B cell (primary cell): ENCODE data around the gene TYW5. TPM values are rescaled to one million over a fixed set of nuclear protein-coding genes. Genes with fewer than 3 reads are reported as not detected.

Experiments used
- ATAC-seq: fragments of 200-7000 bp; cut with Tn5 transposase; one replicate; pipeline ENCODE4 v1.10.0; 2021; ENCODE audit warnings: low read depth, mild to moderate bottlenecking, moderate number of reproducible peaks, moderate library complexity
- CTCF ChIA-PET: fragments of 350-600 bp; sonication (Branson Sonifier 250); formaldehyde crosslinking; loops from one replicate; lab custom pipeline; 2021; ENCODE audit warnings: antibody characterized with exemption, inconsistent platforms; lab: Charles Lee
- POLR2A ChIA-PET: fragments of 350-600 bp; sonication (Branson Sonifier 250); formaldehyde crosslinking; loops from one replicate; lab custom pipeline; 2021; ENCODE audit warnings: antibody characterized with exemption; lab: Charles Lee
- DNase-seq: peaks from one replicate; pipeline ENCODE4 v3.0.0; 2013
- H2AFZ ChIP-seq: 2 replicates; pipeline ENCODE4 v1.6.1; 2012; ENCODE audit warnings: mild to moderate bottlenecking, low read depth, low read length; ENCODE audit not compliant: insufficient read depth, poor library complexity, severe bottlenecking
- H3K27ac ChIP-seq, 2 donors: 1 replicate in 1 of 2; 2 replicates in 1 of 2; pipeline ENCODE4 v1.5.1; 2012 to 2013; ENCODE audit warnings: low read length in 2 of 2, mild to moderate bottlenecking in 2 of 2, moderate library complexity in 1 of 2
- H3K27me3 ChIP-seq, 4 experiments: fragments of 200-600 bp in 1 of 4; sonication (generic) in 1 of 4; replicated peaks in 1 of 4; 1 replicate in 2 of 4; 2 replicates in 2 of 4; pipeline versions ENCODE4 v1.6.1 to v1.7.0; 2013 to 2016; ENCODE audit warnings: low read length in 3 of 4, mild to moderate bottlenecking in 2 of 4, mixed read lengths in 1 of 4, moderate library complexity in 1 of 4; ENCODE audit not compliant: insufficient read depth in 4 of 4, control insufficient read depth in 3 of 4; ENCODE audit errors: control extremely low read depth in 1 of 4
- H3K36me3 ChIP-seq, 2 experiments: replicated peaks in 1 of 2; 1 replicate in 1 of 2; 2 replicates in 1 of 2; pipeline versions ENCODE4 v1.6.1 to v1.7.1; 2013; ENCODE audit warnings: low read length in 1 of 2; ENCODE audit not compliant: insufficient read depth in 2 of 2, control insufficient read depth in 1 of 2; ENCODE audit errors: control extremely low read depth in 1 of 2, extremely low read depth in 1 of 2
- H3K4me1 ChIP-seq, 2 donors: fragments of 200-600 bp in 1 of 2; sonication (generic) in 1 of 2; 1 replicate in 1 of 2; 2 replicates in 1 of 2; pipeline versions ENCODE4 v1.5.1 to v1.6.1; 2013 to 2017; ENCODE audit warnings: low read length in 2 of 2; ENCODE audit not compliant: control insufficient read depth in 2 of 2, insufficient read depth in 2 of 2
- H3K4me2 ChIP-seq: replicated peaks from 2 replicates; pipeline ENCODE3; 2012; ENCODE audit warnings: mild to moderate bottlenecking, low read depth, low read length; ENCODE audit not compliant: poor library complexity, severe bottlenecking
- H3K4me3 ChIP-seq, 5 experiments: fragments of 200-600 bp in 1 of 5; sonication (generic) in 1 of 5; 1 replicate in 3 of 5; 2 replicates in 2 of 5; pipeline versions ENCODE4 v1.5.1 to v1.7.0; 2011 to 2016; ENCODE audit warnings: low read length in 4 of 5, mild to moderate bottlenecking in 4 of 5, low read depth in 2 of 5, control low read depth in 1 of 5, moderate library complexity in 1 of 5; ENCODE audit not compliant: insufficient read depth in 1 of 5; ENCODE audit errors: control extremely low read depth in 1 of 5, extremely low read depth in 1 of 5
- H3K79me2 ChIP-seq: fragments of 200-600 bp; sonication (generic); one replicate; pipeline ENCODE4 v1.6.0; 2016; ENCODE audit warnings: low read length; ENCODE audit not compliant: control insufficient read depth, insufficient read depth
- H3K9ac ChIP-seq: fragments of 200-600 bp; sonication (generic); 2 replicates; pipeline ENCODE4 v1.6.1; 2017; ENCODE audit warnings: mild to moderate bottlenecking, low read length, moderate library complexity
- H3K9me3 ChIP-seq, 3 donors: one replicate each; pipeline versions ENCODE4 v1.6.1 to v1.7.1; 2013; ENCODE audit warnings: low read length in 2 of 3; ENCODE audit not compliant: control insufficient read depth in 2 of 3, insufficient read depth in 1 of 3; ENCODE audit errors: control extremely low read depth in 1 of 3
- H4K20me1 ChIP-seq: 2 replicates; pipeline ENCODE4 v1.6.0; 2012; ENCODE audit warnings: mild to moderate bottlenecking, low read length; ENCODE audit not compliant: insufficient read depth, control insufficient read depth, poor library complexity, severe bottlenecking
- H3K27ac Mint-ChIP-seq: one replicate; pipeline ENCODE4 v1.8.0; 2021; ENCODE audit warnings: mixed read lengths
- H3K27me3 Mint-ChIP-seq: one replicate; pipeline ENCODE4 v1.8.0; 2021; ENCODE audit warnings: mixed read lengths
- H3K4me1 Mint-ChIP-seq: one replicate; pipeline ENCODE4 v1.8.0; 2021; ENCODE audit warnings: mixed read lengths
- H3K4me3 Mint-ChIP-seq: one replicate; pipeline ENCODE4 v1.8.0; 2021; ENCODE audit warnings: mixed read lengths
- H3K9me3 Mint-ChIP-seq: one replicate; pipeline ENCODE4 v1.8.0; 2022; ENCODE audit warnings: mixed read lengths; ENCODE audit not compliant: insufficient read depth
- CTCF ChIP-seq: fragments of 200-600 bp; IDR thresholded peaks from one replicate; pipeline ENCODE4 v1.8.0; 2022; ENCODE audit warnings: antibody characterized with exemption, mild to moderate bottlenecking
- EZH2 ChIP-seq: IDR thresholded peaks from 2 replicates; pipeline ENCODE4 v1.6.1; 2012; ENCODE audit warnings: borderline replicate concordance, low read depth, mild to moderate bottlenecking, moderate library complexity, low read length; ENCODE audit not compliant: insufficient read depth, poor library complexity, severe bottlenecking
- WGBS: methylation state at CpG from one replicate; pipeline ENCODE4 v1.1.5; 2013; ENCODE audit warnings: missing lambda C conversion rate; ENCODE audit not compliant: insufficient coverage; 5-methylcytosine and 5-hydroxymethylcytosine counted together
- intact Hi-C: fragments of 100-400 bp; cut with micrococcal nuclease; formaldehyde crosslinking; loops from one replicate; pipeline ENCODE4 v1.10.0; 2022
- polyA plus RNA-seq: library from polyadenylated mRNA; depleted of rRNA; stranded (reverse); fragments of >200 nt; gene quantifications from 2 replicates; pipeline ENCODE4 v1.2.3, GENCODE V29; 2012
- total RNA-seq, 2 donors: library from RNA; stranded (reverse); fragments of 120-200 nt in 1 of 2; gene quantifications; 1 replicate in 1 of 2; 2 replicates in 1 of 2; pipeline versions ENCODE4 v1.2.3 to v1.2.4, GENCODE V29; 2013 to 2022

TYW5 gene
- total and polyA plus RNA-seq, 2 donors (not counting 1 experiment from before 2014, with no cell fraction given) = 4.5 to 15.0 TPM

DNA sequence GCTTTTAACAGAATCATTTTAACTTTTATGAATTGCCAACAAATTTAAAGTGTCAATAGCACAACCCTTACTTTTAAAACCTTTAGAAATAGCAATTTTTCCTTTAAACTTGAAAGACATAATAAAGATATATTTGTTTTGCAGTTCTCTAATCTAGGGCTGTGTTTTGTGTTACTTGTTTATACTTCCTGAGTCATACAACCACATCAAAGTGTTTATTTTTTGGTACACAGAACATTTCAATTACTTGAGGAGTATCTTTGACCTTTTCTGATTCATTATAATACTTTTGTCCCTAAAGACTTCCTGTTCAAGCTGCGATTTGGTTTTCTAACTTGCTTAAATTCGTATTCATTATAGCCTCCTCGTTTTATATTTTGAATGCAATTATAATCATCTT lies 21.8 kb downstream of the TYW5 start:
- ChIA-PET POLR2A (no interaction called here), CTCF (interaction anchor here (1.4 kb wide), 1 partner anchor 11 kb away, joined by 3 read pairs; no protein-coding TSS in a partner anchor)
- Histone ChIP-seq H3K4me1 (no peaks in the 10 kb centered on the region), H3K4me3 (no peak overlapping the region), H3K9me3 (no peaks in the 10 kb centered on the region), H3K4me2 (no peak overlapping the region), H4K20me1 (no peaks in the 10 kb centered on the region), H3K36me3 (peaks cover 13 to 17% of the 10 kb centered on the region in 2 experiments), H3K79me2 (no peaks in the 10 kb centered on the region), H3K27me3 (no peaks in the 10 kb centered on the region), H3K27ac (no peak overlapping the region), H2AFZ (no peak overlapping the region), H3K9ac (no peak overlapping the region)
- intact Hi-C loops = no loop called here
- ATAC-seq (no peak), DNase-seq (no peak)
- Mint-ChIP-seq H3K27me3 (no peaks in the 10 kb centered on the region), H3K27ac (no peak overlapping the region), H3K9me3 (no peaks in the 10 kb centered on the region), H3K4me1 (no peaks in the 10 kb centered on the region), H3K4me3 (no peak overlapping the region)
- WGBS = no CpG with 5 or more reads among the region's 3 CpGs
- TF ChIP-seq CTCF = no peak
- TF ChIP-seq EZH2 = no peak

- no peak overlapping the region for H3K4me3 Mint-ChIP-seq
These were observed 22.9 kb downstream of the TYW5 start for GRCh38 chr2:199932312-199932855.

More at GRCh38 chr2:199932312-199932855, 22.9 kb downstream of the TYW5 start:
- Histone ChIP-seq H3K9ac (no peak overlapping the region), H4K20me1 (no peaks in the 10 kb centered on the region), H3K79me2 (no peaks in the 10 kb centered on the region), H3K27me3 (no peaks in the 10 kb centered on the region), H3K27ac (no peak overlapping the region), H3K4me1 (no peaks in the 10 kb centered on the region), H3K9me3 (no peaks in the 10 kb centered on the region), H3K4me3 (no peak overlapping the region), H3K36me3 (peaks cover 13 to 15% of the 10 kb centered on the region in 2 experiments), H3K4me2 (no peak overlapping the region), H2AFZ (no peak overlapping the region)
- H3K27me3 Mint-ChIP-seq = no peaks in the 10 kb centered on the region
- WGBS = no CpG with 5 or more reads among the region's 4 CpGs
- ChIA-PET POLR2A (no interaction called here), CTCF (no interaction called here)
- intact Hi-C loops = no loop called here
- ATAC-seq = no peak
- no peak for DNase-seq
- no peaks in the 10 kb centered on the region for H3K4me1 Mint-ChIP-seq
- H3K9me3 Mint-ChIP-seq = no peaks in the 10 kb centered on the region
- TF ChIP-seq CTCF = no peak
- TF ChIP-seq EZH2 = no peak
- peak overlapping the region; percentile 1 for H3K27ac Mint-ChIP-seq
